Urothelium cell line (cell line): ENCODE results near the gene NEURL3.
A peak's percentile ranks its signal among the peaks of the same experiment; 100 is the strongest.

ENCODE experiments used
- DNase-seq: peaks from one replicate; pipeline ENCODE4 v3.0.0; 2011; ENCODE audit warnings: low spot score, mixed read lengths
- FAIRE-seq: peaks from 2 replicates; lab custom pipeline; 2011; peaks lifted over from hg19 to GRCh38; lab: Jason Lieb, UNC

Gene NEURL3

GRCh38 chr2:96540136-96540535 lies 35.0 kb upstream of the NEURL3 start:
- FAIRE-seq (no peak), DNase-seq (no peak)

GRCh38 chr2:96539215-96539920 lies 34.2 kb upstream of the NEURL3 start:
- FAIRE-seq, result no peak
- no peak for DNase-seq

GRCh38 chr2:96538487-96539214 lies 33.5 kb upstream of the NEURL3 start:
- DNase-seq (no peak), FAIRE-seq (no peak)

- no peak for FAIRE-seq
Measured at GRCh38 chr2:96537734-96538486, 32.8 kb upstream of the NEURL3 start.

DNA sequence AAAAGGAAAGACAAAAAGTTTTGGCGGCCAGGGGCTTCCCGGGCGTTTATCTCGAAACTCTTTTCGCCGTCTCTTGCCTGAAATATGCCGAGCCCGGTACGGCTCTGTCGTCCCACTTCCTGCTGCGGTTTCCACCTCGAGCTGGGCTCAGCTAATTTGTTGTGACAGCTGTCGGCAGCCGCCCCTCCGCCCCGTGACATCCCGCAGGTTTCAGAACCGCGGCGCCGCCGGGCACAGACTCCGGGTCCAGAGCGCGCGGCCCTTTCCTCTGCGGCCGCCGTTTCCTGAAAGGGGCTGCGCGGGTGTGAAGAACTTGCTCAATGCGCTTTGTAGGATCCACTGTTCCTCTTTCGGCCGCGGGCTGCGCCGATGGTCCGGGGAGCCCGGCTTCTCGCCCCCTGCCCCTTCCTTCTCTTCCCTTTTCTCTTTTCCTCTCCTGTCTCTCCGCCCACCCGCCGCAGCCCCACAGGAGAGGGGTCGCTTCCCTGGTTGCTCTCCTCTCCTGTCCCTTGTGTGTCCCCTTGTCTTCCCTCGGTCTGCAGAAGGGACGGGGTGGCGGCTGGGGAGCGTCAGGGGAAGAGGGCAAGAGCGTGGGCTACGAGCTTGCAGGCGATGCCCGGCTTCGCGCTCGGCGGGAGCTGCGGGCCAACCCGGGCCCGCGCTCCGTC lies 32.0 kb upstream of the NEURL3 start:
- peak; percentile 66 for DNase-seq
- FAIRE-seq, result no peak

More at GRCh38 chr2:96537734-96538486, 32.8 kb upstream of the NEURL3 start:
- no peak for DNase-seq

DNA sequence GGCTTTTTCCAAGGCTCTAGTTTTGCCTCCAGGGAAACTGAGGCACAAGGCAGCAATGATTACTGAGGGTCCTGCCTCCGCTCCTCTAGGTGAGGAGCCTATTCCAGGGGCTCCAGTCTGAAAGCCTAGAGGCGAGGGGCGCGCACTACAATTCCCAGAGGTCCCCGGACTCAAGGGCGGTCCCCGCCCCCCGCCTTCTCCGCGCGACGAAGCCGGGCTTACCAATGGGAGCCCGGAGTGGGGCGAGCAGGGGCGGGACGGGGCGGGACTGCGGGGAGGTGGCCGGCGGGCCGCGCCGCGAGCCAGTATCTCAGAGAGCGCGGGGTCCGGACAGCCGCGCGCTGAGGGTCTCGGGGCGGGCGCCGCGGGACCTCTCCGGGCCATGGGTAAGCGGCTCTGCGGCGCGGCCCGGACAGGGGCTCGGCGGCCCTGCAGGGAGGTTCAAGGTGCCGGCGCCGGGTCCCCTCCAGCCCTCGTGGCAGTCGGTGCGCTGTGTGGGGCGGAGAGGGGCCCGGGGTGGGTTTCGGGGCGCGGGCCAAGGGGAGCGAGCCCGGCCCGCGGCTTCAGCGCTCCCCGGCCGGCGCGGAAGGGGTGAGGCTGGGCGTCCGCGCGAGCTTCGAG lies 31.4 kb upstream of the NEURL3 start, which contains the start of gene ARID5A:
ARID5A (plus strand) TSS at position 308 of the 621 bp plus-strand sequence; CDS start at position 383, 75 bp downstream.
- FAIRE-seq (no peak), DNase-seq (peak; percentile 97)

- FAIRE-seq, result no peak
- DNase-seq, result no peak
Measured at GRCh38 chr2:96535331-96535730, 30.2 kb upstream of the NEURL3 start.

GRCh38 chr2:96534701-96535181 lies 29.6 kb upstream of the NEURL3 start:
- no peak for DNase-seq
- no peak for FAIRE-seq

DNA sequence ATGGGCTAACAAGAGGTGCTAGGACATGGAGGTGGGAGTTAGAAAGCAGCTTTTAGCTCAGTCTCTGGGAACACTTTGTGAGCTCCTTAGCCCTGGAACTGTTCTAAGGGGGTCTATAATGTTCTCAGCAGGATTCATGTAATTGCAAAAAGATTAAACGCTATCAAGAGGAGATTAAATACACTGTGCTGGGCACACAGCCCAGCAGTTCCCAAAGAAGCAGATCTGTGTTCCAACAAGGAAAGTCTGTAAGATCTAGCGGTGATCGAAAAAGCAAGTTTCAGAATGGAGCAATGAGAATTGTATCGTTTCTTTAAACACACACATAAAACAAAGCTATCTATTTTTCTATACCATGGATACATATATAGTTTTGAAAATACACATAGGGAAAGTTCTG lies 29.0 kb upstream of the NEURL3 start:
- FAIRE-seq, result no peak
- no peak for DNase-seq

GRCh38 chr2:96533292-96534073 lies 28.3 kb upstream of the NEURL3 start:
- DNase-seq (no peak), FAIRE-seq (no peak)

DNA sequence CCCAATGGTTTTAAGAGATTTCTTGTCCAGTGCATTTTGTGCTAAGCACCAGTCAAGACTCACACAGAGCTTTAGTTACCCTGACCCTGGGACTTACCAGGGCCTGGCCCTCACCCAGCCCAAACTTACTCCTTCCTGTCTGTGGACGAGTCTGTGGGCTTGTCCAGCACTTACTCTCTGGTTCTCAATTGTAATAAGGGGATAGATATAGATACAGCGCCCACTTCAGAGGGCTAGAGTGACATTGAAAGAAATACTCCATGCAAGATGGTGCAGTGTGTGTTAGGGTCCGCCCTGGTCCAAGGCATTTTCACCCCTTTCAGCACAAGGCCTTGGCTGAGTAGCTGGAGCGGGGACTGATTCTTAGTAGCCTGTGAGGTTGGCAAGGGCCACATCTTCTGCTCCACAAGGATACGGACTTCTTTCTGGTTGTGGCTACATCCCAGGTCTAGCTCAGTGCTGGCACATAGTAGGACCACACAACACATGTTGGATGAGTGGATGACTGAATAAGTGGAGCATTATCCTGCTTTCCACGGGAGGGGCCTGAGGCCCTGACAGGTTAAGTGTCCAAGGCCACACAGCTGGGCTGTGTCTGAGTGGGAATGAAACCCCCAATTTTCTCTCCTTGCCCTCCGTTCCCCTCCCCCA lies 27.6 kb upstream of the NEURL3 start:
- DNase-seq (no peak), FAIRE-seq (no peak)

DNA sequence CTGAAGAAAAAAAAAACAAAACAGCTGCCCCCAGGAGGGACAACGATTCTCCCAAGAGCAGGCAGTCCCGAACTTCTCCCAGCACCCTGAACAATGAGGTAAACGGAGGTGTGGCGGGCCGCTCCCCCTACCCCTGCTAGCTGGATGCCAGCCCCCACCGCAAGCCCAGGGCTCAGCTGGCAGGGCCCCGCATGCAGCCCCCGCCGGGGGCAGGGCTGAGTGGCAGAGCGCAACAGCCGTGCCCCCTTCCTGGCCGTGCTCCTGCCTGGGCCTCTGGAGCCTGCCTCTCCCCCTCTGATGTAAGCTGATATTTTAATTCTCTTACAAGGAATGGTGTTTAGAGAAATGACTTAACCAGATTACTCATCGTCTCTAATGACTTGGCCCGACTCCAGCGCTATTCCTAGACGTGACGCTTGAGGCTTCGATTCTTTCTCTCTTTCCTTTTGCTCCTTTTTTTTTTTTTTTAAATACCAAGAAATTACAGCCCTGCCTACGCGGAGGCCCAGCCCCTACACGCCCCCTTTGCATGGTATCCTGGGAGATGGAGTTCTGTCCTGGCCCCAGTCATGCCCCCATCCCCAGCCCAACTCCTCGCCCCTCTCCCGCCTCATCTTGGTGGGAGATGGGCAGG lies 26.8 kb upstream of the NEURL3 start:
- FAIRE-seq (peak; percentile 77), DNase-seq (peak; percentile 95)

DNA sequence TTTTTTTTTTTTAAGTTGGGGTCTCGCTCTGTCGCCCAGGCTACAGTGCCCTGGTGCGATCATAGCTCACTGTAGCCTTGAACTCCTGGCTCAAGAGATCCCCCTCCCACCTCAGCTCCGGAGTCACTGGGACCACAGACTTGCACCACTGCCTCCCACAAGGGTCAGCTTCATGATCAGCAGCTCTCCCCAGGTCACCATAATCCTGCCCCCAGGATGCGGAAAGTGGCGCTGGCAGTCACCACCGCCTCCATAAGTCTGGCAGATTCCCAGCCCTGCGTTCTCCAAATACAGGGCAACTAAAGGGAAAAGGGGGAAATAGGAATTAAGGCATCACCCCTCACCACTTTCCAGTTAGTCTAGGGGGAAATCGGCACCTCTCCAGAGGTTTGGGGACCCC lies 26.2 kb upstream of the NEURL3 start:
- no peak for FAIRE-seq
- DNase-seq, result no peak

DNA sequence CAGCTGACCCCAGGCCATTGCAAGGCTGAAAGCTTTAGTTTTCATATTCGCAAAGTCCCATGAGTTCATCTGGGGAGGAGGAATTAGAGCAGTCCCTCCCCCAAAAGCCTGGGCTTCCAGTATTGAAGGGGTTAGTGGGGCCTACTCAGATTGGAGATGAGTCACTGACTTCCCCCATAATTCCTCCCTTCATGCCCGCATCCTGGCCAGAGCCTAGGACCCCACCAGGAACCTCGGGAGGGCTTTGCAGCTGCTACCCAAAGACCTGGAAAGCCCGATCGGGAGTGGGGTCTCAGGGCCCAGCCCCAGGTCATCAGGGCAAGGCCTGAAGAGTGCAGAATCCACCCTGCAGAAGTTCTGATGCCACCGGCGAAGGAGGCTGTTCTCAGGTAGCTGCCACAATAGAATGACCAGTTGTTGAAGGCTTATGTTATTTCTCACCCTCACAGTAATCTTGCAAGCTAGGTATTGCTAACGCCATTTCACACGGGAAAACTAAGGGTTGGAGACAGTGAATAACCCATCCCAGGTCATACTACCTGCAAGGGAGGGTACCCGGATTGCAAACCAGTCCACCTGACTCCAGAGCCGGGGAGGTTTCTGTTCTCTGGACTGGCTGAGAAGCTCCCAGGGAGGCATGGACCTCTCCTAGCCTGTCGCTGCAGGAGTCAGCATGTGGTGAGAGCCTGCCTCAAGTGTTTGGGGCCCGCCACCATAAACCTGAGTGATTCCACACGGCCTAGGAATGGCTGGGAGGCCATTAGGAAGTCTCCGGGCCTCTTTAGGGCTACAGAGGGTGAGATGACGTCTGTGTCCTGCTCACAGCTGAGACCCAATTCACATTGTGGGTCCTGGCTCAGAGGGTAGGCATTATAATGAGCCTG lies 25.6 kb upstream of the NEURL3 start:
- DNase-seq, result no peak
- no peak for FAIRE-seq

GRCh38 chr2:96530144-96530430 lies 24.9 kb upstream of the NEURL3 start:
- FAIRE-seq (no peak), DNase-seq (no peak)

DNA sequence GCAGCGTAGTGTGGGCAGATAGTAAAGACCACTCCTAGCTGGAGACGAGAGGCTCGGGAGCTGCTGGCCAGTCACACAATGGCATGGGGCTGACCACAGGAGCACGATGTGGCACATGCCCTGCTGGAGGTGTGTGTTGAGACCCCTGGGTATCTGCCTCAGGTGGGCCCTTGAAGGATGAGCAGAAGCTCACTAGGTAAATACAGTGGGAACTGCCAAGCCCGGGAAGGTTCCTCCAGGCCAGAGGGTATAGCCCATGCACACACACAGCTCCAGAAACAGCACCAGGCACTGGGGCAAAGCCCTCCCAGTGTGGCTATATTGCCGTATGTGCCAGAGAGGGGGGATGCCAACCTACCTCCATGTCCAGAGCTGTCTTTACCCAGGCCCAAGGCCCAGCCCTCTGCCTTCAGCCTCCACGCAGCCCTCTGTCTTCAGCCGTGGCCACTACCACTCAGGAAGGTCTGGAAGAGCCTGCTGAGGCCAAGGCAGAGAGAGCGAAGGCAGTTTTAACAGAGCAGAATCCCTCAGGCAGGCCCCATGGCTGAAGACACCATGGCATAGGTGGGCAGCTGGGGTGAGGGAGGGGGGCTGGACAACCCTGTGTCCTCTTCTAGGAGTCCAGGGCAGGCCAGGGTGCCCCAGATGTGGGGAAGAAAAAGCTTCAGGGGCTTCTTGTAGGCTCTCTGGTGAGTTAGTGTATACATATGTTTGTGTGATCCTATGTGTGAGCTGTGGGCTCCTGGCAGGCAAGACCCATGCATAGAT lies 24.4 kb upstream of the NEURL3 start:
- FAIRE-seq (no peak), DNase-seq (no peak)

DNA sequence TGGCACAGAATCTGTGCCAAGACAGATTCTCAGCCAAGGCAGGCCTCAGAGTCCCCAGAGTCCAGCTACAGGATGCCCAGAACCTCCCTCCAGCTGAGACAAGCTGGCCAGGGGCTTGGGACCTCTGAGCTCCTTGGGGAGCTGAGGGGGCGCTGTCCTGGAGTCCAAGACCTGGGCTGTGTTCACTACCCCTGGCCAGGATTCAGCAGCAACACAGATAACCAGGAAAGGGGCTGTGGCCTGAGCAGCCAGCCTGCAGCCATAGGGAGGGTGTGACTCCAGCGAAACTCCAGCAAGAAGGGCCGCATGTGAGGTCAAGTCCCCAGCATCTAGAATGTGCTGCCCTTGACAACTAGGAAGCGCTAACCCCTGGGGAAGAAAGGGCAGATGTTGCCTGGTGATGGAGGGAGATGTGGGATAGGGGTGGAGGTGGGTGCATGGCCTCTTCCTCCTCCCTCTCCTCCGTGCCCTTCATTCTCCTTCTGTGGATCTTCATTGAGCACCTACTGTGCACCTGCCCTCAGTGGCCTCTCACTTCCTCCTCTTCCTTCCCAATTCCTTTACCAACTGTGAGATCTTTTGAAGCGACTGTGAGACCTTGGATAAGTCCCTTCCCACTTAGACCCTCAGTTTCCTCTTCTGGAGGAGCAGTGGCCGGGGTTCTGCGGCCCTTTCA lies 23.7 kb upstream of the NEURL3 start:
- DNase-seq (no peak), FAIRE-seq (no peak)
